OCI-LY7 (cell line): Measurements from ENCODE around the gene TMPRSS7.

ENCODE experiments used
- CTCF ChIP-seq: fragments of 200-600 bp; sonication (generic); conservative IDR thresholded peaks from 2 replicates; pipeline ENCODE4 v1.5.1; 2014; ENCODE audit warnings: mild to moderate bottlenecking, antibody characterized with exemption, low read length, moderate library complexity, mixed read lengths
- EZH2phosphoT487 ChIP-seq: fragments of 200-600 bp; sonication (generic); IDR thresholded peaks from 2 replicates; pipeline ENCODE4 v1.6.1; 2018; ENCODE audit warnings: low read depth, borderline replicate concordance, mild to moderate bottlenecking, mixed run types, antibody characterized with exemption, low read length, moderate library complexity, mixed read lengths

DNA sequence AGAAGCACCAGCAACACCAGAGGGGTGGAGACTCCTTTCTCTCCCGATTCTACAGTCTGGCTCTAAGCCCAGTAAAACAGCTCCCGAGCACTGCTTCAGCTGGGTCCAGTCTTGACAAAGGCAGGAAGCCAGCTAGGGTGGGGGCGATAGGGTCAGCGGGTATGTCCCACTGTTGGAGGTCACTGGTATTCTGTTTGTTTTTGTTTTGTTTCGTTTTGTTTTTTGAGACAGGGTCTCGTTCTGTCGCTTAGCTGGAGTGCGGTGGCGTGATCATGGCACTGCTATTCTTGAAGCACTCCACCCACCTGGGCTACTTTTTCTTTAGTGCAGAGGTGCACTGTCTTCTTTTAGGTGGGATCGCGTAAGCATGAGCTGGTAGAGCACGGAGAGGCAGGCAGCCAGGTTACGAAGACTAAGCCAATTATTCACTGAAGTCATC, 82.2 kb downstream of the TMPRSS7 start:
- TF ChIP-seq CTCF (no peak), EZH2phosphoT487 (no peak)
